Fibroblast of skin of scalp (primary cell): ENCODE measurements around the gene HM13.
A peak's percentile ranks its signal among the peaks of the same experiment; 100 is the strongest.
"Not testable (repeated sequence)": the region's sequence is repeated elsewhere in the genome, so short reads cannot be mapped to it uniquely, and the experiment has no call there.

Source experiments
- DNase-seq: peaks from one replicate; pipeline ENCODE4 v3.0.0-alpha.2; 2013

HM13 gene

DNA sequence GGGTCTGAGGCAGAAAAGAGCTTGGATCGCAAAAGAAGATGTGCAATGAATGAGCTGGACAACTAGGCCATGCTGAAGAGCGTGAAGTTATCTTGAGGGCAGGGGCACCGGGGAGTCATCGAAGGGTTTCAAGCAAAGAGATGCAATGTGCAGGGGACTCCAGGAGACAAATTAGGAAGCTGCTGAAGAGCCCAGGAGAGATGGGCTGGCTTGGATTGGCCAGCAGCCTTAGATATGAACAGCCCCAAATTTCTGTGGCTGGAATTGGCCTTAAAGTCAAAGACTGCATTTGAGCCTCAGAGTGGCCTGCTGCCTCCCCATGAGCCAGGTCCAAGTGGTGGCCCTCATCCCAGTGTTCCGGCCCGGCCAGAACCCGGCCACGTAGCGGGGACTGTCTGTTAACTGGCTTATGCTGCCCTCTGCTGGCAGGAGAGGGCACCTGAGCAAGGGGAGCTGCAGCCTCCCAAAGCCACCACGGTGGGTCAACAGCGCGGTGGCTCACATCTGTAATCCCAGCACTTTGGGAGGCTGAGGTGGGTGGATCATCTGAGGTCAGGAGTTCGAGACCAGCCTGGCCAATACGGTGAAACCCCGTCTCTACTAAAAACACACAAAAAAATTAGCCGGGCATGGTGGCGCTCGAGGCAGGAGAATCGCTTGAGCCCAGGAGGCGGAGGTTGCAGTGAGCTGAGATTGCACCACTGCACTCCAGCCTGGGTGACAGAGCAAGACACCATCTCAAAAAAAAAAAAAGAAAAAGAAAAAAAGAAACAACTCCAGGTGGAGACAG, 11.2 kb upstream of the HM13 start:
- peak; percentile 80 for DNase-seq

GRCh38 chr20:31505903-31506302, 8.3 kb upstream of the HM13 start:
- no peak for DNase-seq

DNA sequence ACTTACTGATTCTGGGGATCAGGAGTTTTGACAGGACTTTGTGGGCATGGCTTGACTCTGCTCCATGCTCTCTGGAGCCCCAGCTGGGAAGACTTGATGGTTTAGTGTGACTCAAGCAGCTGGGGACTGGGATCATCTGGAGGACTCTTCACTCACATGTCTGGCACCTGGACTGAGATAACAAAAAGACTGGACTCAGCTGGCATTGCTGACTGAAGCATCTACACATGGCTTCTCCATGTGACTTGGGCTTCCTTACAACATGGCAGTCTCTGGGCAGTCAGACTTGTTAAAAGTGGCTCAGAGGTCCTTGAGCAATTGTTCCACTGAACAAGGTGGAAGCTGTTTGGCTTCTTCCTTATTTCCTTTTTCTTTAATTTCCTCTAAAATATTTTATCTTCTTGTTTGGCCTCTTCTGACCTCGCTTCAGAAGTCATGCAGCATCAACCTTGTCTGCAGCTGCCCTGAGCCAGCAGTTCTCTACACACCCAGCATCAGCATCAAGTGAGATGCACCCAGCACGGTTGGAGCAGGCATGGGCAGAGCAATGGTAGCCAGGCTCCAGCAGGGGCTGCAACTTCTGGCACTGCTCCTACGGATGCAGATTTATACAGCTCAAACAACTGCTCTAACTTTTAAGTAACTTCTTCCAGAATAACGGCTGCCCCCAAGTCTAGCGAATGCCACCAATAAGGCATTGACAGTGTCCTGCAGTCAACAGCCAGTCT, 5.6 kb upstream of the HM13 start:
- no peak for DNase-seq

DNA sequence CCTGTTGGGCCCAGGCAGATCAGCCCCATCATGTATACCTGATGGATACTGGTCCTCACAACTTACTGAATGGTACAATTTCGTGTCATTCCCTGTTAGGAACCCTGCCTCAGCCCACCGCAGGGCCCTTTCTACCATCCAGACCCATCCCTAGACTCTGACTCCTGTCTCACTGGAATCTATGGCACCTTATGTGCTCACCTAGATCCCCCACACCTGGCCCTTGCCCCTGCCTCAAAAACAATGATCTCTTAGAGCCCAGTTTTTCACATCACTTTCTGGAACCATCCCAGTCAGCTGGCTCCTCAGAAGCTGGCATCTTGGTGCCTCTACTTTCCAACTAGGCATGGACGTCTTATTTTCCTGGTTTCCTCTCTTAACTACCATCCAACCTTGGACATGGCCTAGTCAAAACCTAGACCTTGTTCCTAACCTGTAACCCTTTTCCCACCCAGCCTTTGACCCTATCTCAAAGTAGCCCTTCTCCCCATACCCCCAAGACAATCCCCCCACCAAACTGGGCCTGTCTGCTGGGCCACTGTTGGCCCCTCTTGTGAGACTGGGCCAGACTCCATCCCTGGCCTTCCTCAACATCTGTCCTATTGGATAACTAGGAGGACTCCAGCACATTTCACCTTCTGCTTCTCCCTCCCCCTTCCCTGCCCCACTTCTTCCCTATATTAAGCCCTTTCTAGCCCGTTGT, 981 bp downstream of the HM13 start:
- DNase-seq = no peak

DNA sequence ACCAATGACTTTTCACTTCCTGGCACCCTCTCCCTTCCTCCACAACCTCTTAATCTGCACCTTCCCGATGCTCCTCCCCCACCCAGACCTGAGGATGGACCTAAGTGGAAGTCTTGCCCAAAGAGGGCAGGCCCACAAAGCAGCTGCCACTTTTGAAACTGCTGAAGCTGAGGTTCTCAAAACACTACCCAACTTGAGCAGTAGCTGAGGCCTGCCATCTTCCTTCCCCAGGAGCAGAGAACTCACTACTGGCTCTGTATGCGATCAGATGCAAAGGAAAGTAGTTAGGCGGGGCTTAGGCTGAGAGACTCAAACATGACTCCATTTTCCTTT, 1.5 kb downstream of the HM13 start:
- DNase-seq = no peak

DNA sequence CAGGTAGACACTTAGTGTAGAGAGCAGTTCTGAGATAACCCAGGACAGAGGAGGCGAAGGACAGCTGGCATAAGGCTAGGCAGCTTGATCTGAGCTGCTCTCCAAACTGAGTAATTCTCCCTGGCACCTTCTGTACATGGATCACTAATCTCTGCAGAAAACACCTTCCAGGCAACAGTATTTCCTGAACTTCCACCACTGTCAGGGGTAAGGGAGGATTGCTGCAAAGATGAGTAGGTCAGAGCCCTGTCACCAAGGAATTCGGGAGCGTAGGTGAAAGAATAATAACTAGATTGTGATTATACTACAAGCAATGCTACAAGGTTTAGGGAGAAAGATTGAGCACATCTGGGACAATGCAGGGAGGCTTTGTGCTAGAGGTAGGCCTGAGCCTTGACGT, 1.9 kb downstream of the HM13 start:
- DNase-seq = no peak

DNA sequence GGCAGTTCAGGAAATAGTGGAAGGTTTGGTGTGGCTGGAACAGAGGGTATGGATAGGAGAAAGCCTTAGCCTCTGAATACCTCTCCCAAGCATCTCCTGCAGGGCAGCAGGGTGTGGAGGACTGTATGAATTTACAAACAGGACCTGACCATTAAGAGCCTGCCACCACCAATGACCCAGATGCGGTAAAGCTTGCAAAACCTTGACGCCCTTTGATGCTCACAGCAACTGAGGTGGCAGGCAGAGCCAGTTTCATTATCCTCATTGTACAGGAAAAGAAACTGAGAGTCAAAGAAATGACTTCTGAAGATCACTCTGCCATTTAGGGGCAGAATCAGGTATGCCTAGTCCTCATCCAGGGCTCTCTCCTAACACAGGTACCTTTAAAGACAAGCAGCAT, 2.4 kb downstream of the HM13 start:
- no peak for DNase-seq

DNA sequence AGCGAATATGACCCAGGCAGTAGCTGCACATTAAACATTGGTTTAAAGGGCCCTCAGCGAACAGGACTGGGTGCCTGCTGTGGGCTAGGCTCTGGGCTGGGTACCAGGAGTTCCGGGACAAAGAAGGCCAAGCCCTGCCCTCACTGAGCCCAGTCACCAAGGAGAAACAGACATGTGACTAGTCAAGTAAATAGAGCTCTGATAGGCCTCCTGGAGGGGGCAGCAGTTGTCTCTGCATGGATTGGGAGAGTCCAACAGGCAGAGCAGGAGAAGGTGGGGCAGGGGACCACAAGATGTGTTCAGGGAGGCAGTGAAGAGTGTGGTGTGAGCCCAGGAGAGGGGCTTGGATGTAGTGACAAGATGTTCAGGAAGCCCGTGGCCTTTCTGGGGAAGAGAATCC, 3.1 kb downstream of the HM13 start:
- peak; percentile 55 for DNase-seq

DNA sequence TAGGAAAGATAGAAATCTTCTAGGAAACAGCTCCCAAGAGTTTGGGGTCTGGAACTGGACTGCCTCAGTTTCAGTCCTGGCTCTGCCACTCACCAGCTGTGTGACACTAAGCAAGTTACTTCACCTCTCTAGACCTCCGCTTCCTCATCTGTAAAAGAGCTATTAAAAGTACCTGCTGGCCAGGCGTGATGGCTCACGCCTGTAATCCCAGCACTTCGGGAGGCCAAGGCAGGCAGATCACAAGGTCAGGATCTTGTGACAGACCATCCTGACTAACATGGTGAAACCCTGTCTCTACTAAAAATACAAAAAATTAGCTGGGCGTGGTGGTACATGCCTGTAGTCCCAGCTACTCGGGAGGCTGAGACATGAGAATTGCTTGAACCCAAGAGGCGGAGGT, 7.0 kb downstream of the HM13 start:
- not testable (repeated sequence) for DNase-seq

- DNase-seq = no peak
Measured at GRCh38 chr20:31522731-31523130, 8.5 kb downstream of the HM13 start.

DNA sequence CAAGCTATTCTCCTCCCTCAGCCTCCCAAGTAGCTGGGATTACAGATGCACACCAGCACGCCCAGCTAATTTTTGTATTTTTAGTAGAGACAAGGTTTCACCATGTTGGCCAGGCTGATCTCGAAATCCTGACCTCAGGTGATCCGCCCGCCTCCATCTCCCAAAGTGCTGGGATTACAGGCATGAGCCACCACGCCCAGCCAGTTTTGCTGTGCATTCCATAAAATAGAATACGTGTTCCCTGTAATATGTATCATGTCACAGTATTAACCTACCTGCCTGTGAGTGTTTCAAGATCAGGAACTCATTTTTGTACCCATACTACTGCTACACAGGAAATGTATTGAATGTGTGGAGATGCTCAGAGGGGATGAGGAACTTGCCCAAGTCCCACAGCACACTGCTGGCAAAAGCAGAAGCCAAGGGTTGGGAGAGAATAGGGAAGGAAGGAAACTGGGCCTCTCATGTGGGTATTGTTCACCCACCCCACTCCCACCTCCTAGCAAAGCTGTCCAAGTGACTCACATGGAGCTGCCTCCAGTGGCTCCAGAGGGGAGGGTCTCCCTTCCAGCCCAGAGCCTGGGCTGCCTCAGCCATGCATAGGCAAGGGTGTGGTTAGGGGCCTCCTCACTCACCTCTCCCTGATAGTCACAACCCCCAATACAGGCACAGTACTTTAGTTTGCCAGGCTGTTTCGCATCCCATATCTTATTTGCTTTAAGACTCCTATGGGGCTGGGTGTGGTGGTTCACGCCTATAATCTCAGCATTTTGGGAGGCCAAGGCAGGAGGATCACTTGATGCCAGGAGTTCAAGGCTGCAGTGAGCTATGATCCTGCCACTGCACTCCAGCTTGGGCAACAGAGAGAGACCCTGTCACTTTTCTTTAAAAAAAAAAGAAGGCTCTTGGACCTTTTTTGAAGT, 9.4 kb downstream of the HM13 start:
- DNase-seq = peak; percentile 42

DNA sequence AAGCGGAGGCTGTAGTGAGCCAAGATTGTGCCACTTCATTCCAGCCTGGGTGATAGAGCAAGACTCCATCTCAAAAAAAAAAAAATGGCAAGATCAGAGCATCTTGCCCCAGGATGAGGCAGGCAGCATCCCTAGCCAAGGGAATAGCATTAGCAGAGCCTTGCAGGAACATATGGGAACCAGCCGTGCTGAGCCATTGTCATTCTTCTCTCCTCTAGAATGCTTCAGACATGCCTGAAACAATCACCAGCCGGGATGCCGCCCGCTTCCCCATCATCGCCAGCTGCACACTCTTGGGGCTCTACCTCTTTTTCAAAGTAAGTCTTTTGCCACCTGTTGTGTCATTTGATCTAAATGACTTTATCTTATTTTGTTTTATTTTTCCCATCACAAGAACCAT, 13.0 kb downstream of the HM13 start:
- no peak for DNase-seq

GRCh38 chr20:31535298-31535697, 21.1 kb downstream of the HM13 start:
- DNase-seq = no peak

DNA sequence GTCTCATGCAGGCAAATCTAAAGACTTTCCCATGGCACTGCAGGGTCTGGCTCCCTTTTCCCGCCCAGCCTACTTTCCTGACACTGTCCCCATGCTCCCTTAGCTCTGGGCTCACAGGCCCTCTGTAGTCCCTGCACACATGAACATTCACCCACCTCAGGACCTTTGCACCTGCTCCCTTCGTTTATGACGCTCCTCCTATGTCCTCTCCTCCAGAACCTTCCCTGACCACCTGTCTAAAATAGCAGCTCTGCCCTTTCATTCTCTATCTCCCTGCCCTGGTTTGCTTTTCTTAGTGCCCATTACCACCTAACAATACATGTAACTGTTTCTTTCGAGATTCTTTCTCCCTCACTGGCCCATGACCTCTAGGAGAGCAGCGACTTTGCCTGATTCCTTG, 22.3 kb downstream of the HM13 start:
- DNase-seq = no peak

DNA sequence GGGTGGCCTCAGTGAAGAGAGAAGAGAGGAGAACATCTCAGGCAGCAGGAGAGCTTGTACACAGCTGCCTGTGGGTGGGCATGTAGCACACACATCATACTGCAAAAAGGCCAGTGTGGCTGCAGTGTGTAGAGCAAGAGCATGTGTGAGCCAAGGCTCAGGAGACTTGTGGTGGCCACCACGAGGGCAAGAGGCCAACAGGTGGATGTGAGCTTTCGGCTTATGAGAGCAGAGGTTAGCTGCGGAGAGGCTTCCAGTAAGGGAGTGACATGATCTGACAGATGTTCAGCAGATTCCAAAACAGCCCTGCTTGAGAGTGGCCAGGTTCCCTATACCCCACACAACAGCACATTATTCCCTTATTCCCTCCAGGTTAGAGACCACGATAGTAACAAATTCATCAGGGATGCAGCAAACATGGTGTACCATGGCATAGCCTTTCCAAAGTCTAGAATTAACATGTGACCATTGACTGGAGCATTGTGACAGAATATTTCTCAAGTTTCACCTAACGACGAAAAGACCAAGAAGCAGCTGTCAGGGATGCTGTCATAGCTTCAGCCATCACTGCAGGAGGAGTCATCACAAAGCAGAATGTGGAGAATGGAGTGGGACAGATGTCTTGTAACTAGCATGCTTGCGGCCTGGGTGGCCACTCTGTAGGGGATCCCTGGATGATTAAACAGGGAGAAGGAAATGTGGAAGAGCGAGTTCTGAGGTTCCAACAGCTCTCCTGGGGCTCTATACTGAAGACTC, 23.1 kb downstream of the HM13 start:
- DNase-seq = no peak

- DNase-seq = no peak
Measured at GRCh38 chr20:31537890-31538289, 23.6 kb downstream of the HM13 start.

GRCh38 chr20:31538326-31538725, 24.1 kb downstream of the HM13 start:
- DNase-seq = no peak

- DNase-seq = not testable (repeated sequence)
Measured at GRCh38 chr20:31539636-31540035, 25.4 kb downstream of the HM13 start.

DNA sequence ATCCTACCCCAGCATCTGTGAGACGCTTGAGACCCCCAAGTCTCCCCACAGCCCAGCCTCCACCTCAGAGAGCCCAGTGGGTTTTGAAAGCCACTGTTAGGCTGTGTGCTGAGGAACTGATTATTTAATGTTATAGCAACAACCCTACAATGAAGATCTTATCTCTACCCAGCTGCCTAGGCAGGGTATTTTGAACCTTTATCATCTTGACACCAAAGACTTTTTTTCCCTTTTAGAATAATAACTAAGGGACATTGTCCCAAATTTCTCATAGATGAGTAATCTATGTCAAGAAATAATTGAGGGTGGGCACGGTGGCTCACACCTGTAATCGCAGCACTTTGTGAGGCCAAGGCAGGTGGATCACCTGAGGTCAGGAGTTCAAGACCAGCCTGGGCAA, 26.2 kb downstream of the HM13 start:
- no peak for DNase-seq

- DNase-seq = peak; percentile 31
Measured at GRCh38 chr20:31542201-31542842, 28.1 kb downstream of the HM13 start.

GRCh38 chr20:31542963-31543362, 28.7 kb downstream of the HM13 start:
- no peak for DNase-seq
